Body of pancreas (tissue), 4 donors: ENCODE results near the gene C3orf20.

Source experiments
- POLR2A ChIP-seq, 3 donors: fragments of 450-650 bp; IDR thresholded peaks; one replicate each; pipeline ENCODE4 v1.6.1; 2016; ENCODE audit warnings: antibody characterized with exemption in 3 of 3, mild to moderate bottlenecking in 2 of 3
- TF ChIP-seq, protein P1 (sequence below), 7 experiments: fragments of 450-650 bp in 4 of 7; fragments of 200-600 bp in 3 of 7; sonication (generic) in 3 of 7; IDR thresholded peaks; one replicate each; pipeline ENCODE4 v1.5.1; 2016 to 2019; ENCODE audit warnings: antibody characterized with exemption in 7 of 7

GRCh38 chr3:14703128-14703750, 28.3 kb downstream of the C3orf20 start:
- TF ChIP-seq, protein P1, sequence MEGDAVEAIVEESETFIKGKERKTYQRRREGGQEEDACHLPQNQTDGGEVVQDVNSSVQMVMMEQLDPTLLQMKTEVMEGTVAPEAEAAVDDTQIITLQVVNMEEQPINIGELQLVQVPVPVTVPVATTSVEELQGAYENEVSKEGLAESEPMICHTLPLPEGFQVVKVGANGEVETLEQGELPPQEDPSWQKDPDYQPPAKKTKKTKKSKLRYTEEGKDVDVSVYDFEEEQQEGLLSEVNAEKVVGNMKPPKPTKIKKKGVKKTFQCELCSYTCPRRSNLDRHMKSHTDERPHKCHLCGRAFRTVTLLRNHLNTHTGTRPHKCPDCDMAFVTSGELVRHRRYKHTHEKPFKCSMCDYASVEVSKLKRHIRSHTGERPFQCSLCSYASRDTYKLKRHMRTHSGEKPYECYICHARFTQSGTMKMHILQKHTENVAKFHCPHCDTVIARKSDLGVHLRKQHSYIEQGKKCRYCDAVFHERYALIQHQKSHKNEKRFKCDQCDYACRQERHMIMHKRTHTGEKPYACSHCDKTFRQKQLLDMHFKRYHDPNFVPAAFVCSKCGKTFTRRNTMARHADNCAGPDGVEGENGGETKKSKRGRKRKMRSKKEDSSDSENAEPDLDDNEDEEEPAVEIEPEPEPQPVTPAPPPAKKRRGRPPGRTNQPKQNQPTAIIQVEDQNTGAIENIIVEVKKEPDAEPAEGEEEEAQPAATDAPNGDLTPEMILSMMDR (IDR thresholded peaks at IDR 0.05) = no peak
- no peak for TF ChIP-seq POLR2A (IDR thresholded peaks at IDR 0.05)
